Measurements from ENCODE around the gene HOXC10.

GRCh38 chr12:53991077-53991460, 6.1 kb downstream of the HOXC10 start:
- TF ChIP-seq POLR2AphosphoS5 (IDR thresholded peaks at IDR 0.05) (no peak), POLR2A (IDR thresholded peaks at IDR 0.05) (no peak)
